ENCODE results near the gene FBXO9.

FBXO9 gene

DNA sequence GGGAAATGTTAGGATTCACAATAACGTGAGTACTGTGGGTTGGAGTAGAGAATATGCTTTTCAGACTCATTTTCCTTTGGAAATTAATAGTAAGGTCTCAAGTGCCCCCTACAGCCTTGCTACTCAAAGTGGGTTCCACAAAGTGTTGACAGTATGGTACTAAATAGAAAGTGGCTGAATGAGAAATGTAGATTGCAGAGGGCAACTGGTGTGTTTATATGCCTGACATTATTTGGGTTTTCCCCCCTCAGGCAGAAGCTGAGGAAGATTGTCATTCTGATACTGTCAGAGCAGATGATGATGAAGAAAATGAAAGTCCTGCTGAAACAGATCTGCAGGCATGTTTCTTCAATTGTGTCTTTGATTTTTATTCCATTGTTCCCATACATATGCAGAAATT lies 5.6 kb downstream of the FBXO9 start:
- no peak for DNase-seq (ENCODE audit: low read depth)

DNA sequence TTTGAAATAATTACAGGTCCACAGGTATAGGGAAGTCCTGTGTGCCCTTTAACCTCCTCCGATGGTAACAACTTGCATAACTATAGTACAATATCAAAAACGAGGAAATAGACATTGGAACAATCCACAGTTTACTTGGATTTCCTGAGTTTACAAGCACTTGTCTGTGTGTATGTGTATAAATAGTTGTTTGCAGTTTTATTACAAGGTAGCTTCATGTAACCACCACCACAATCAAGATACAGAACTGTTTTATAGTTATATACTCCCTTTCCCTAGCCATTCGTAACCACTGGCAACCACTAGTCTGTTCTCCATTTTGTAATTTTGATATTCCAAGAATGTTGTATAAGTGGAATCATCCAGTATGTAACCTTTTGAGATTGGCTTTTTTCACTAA lies 9.1 kb downstream of the FBXO9 start:
- DNase-seq (ENCODE audit: low read depth) = no peak
- no peak overlapping the region for H3K4me3 ChIP-seq (ENCODE audit: low read depth, low read length)

More for the DNA sequence above, 5.6 kb downstream of the FBXO9 start:
- no peak overlapping the region for H3K4me3 ChIP-seq (ENCODE audit: low read depth, low read length)

DNA sequence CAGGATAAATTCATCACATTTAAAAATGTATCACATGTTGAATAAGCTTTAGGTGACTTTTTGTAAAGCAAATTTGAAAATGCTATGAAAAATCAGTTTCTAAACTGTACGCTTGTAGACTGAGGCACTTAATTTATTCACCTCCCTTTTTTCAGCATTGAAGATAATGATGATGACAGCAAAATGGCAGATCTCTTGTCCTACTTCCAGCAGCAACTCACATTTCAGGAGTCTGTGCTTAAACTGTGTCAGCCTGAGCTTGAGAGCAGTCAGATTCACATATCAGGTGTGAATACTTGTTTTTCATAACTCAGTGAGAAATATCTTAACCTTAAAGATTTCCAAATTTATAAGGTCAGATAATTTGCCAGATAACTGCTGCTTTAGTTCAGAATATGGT lies 15.6 kb downstream of the FBXO9 start:
- no peak for DNase-seq (ENCODE audit: low read depth)
- no peak overlapping the region for H3K4me3 ChIP-seq (ENCODE audit: low read depth, low read length)

DNA sequence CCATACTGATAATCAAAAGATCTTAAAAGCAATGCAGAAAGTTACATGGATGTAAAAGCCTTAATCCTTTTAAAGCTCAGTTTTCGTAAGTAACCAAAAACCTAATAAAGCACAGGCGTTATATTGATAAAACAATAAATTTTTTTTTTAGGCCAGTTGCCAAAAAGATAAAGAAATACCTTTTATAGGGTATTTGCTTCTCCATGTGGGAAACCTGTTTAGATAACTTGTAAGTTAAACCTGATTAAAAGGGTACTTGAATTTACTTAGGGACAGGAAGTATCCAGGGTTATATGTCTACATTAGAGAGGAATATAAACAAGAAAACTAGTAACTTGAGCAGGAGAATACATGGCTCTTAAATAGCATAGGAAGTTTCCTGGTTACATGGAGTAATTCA lies 21.1 kb downstream of the FBXO9 start:
- no peak overlapping the region for H3K4me3 ChIP-seq (ENCODE audit: low read depth, low read length)
- no peak for DNase-seq (ENCODE audit: low read depth)

DNA sequence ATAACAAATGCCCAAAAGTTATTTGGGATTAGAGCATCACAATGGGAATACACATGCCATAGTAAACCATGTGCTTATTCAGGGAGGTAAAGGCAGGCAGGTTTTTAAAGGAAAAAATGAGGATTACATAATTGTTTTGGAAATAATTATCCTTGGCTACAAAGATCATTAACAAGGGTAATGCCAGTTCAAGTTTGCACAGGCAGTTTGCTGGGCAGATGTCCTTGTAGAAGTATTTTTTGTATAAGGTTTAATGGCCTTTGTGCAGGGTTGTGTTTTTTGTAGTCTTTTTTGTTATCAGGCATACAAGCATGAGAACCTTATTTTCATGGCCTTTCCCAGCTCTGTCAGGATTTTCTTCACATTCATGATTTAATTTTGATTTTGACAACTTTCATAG lies 24.7 kb downstream of the FBXO9 start:
- DNase-seq (ENCODE audit: low read depth) = no peak
- no peak overlapping the region for H3K4me3 ChIP-seq (ENCODE audit: low read depth, low read length)

DNA sequence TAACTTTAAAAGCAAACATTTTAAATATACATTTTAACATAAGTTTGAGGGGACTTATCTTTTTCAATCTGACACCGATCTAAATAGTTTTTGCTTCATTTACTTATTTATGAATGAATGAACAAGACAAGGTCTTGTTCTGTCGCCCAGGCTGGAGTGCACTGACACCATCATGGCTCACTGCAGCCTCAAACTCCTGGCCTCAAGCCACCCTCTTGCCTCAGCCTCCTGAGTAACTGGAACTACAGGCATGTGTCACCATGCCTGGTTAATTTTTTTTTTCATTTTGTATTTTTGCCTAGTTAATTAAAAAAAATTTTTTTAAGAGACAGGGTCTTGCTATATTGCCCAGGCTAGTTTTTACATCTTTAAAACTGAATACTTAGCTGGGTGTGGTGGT lies 25.4 kb downstream of the FBXO9 start:
- no peak for DNase-seq (ENCODE audit: low read depth)
- no peak overlapping the region for H3K4me3 ChIP-seq (ENCODE audit: low read depth, low read length)

DNA sequence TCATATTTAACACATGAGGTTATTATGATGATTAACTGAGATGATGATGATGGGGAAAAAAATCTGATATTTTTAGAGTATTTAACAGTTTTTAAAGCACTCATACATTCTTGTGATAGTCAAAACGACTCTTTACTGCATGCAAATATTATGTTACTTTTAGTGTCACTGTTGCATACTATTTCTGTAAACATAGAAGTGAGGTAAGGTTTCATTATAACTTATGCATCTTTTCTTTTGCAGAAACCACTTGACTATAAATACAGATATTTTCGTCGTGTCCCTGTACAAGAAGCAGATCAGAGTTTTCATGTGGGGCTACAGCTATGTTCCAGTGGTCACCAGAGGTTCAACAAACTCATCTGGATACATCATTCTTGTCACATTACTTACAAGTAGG lies 30.1 kb downstream of the FBXO9 start:
- no peak overlapping the region for H3K4me3 ChIP-seq (ENCODE audit: low read depth, low read length)
- DNase-seq (ENCODE audit: low read depth) = no peak

DNA sequence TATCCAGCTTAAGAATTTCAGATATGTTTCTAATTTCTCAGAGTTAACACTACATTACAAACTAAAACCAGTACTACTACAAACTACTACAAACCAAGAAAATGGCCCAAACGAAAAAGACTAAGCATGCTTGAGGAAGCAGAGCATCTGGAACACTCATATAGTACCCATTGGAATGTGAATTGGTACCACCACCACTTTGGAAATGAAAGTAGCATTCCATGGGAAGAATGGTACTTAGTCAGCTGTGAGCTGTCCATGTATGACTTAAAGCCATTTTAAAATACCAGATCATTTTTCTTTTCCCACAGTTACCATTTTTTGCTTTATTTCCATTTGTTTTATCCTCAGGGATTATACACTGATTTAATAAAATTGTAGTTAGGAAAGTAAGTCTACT lies 30.5 kb downstream of the FBXO9 start:
- DNase-seq (ENCODE audit: low read depth) = no peak

DNA sequence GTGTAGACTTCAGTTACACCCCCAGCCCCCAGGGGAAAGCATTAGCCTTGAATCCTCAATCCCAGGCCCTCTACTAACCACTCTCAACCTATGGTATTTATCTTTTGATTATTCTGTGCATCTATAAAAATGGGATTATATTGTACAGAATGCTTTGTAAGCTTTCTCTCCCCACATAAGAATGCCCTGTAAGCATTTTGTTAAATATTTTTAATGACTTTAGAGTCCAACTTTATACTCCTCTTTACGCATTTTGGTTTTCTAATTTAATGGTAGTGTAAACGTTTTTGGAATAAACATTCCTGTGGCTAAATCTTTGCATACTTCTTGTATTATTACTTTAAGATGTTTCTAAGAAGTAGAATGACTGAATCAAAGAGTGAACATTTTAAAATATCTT lies 35.4 kb downstream of the FBXO9 start:
- DNase-seq (ENCODE audit: low read depth) = no peak
- H3K4me3 ChIP-seq (ENCODE audit: low read depth, low read length) = no peak overlapping the region

More for the DNA sequence above, 30.5 kb downstream of the FBXO9 start:
- H3K4me3 ChIP-seq (ENCODE audit: low read depth, low read length) = no peak overlapping the region

DNA sequence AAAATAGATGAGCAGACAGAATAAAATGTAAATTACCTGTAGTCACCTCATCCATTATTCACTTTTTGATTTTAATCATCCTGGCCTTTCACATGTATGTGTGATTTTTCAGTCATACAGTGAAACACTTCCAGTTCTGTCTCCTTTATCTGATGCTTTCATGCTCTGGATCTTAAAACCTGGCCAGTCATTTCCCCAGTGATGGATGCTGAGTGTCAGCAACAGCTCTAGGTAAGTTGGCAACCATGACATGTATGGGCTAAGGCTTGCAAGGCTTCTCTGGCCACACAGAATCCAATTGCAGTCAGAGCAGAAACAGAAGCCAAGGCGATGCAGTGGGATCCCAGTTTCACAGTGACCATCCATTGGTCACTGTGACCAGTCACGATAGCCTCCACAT lies 35.8 kb downstream of the FBXO9 start:
- no peak for DNase-seq (ENCODE audit: low read depth)
- H3K4me3 ChIP-seq (ENCODE audit: low read depth, low read length) = no peak overlapping the region

DNA sequence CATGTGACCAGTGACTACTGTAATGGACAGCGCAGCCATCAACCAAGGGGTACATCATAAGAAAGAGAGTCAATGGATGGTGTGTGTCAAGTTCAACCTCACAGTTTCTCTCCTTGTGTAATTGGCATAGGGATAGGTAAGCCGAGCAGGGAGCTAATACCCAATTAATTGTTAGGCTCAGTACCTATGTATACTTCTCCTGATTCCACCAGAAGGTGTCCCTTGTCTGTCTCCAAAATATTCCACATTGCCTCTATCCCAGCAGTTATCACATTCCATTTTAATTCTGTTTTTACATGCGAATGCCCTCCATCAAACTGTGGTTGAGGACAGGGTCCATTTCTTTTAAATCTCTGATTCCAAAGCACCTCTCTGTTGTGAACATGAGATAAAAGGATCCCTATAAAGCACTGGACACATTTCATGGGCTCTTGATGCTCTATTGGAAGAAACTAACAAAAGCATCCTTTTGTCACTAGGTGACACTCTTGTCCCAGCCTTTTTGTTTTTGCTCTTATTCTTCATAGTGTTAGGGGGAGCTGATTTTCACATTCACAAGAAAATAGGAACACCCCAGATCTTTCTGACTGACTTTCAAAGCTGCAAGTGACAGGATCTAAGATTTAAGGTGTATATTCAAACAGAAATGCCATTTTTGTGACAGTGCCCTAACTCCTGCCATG lies 38.9 kb downstream of the FBXO9 start:
- no peak for DNase-seq (ENCODE audit: low read depth)
- no peak overlapping the region for H3K4me3 ChIP-seq (ENCODE audit: low read depth, low read length)

DNA sequence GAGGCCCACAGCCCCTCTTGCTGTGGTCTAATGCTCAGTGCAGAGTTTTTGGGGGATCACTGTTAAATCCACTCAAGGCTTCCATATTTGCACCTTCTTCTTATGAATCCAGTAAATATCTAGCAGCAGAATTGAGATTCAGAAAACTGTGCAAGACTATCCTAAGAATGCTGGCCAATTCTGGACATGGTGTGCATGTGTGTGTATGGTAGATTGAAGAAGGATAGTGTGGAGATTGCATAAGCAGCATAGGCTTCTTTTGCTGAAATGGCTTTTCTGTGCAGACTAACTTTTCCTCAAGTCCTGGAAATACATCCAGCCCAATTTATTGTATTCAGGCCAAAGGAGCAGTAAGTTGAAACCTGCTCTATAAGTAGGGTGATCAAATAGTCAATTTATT lies 39.7 kb downstream of the FBXO9 start:
- no peak overlapping the region for H3K4me3 ChIP-seq (ENCODE audit: low read depth, low read length)
- DNase-seq (ENCODE audit: low read depth) = no peak

DNA sequence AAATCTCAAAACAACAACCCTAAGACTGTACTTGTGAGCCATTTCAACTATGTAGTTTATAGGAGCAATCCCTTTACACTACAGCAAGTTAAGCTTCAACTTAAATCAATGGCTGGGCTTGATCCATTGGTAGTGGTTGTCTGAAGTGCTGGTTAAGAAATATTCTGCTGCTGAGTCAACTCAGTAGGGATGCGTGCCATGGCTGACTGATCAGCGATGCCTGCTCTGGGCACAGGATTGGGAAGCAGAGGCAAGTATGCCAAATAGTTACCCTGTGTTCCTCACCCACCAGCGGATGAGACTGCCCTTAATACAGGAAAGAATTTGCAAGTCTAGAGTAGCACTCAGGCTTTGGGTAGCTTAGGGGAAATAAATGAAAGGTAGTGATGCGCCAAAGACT lies 41.9 kb downstream of the FBXO9 start:
- DNase-seq (ENCODE audit: low read depth) = no peak

DNA sequence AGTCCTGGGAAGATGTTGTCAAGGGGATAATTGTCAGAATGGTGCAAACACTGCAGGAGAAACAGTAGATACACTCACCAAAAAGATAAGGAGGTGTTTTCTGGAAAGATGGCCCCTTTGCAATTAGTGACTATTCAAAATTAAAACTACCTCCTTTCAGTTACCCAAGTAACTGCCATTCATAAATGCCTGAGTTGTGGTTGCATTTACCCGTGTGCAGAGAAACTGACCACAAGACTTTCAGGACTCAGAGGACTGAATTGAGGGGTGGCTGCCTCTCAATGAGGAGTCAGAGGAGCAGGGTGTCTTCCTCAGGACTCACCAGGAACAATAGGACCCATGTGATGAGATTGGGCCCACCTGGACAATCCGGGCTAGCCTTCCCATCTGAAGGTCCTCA lies 44.4 kb downstream of the FBXO9 start:
- no peak for DNase-seq (ENCODE audit: low read depth)
- H3K4me3 ChIP-seq (ENCODE audit: low read depth, low read length) = no peak overlapping the region

More for the DNA sequence above, 41.9 kb downstream of the FBXO9 start:
- no peak overlapping the region for H3K4me3 ChIP-seq (ENCODE audit: low read depth, low read length)

DNA sequence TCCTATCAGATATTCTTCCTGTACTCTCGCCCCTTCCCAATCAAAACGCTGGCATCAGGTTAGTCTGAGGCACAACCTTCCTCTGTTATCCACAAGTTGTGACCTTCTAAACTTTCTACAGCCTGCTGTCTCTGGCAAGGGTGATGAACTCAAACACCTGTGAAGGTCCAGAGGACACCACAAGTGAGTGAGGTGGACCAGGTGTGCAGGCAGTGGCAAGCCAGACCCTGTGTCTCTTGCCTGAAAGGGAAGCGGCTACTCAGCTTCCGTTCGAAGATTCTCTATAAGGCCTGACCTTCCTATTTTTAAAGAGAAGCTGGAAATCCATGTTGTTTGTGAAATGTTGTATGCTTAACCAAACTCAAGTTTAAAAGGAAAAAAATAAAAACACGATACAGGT lies 46.7 kb downstream of the FBXO9 start:
- no peak overlapping the region for H3K4me3 ChIP-seq (ENCODE audit: low read depth, low read length)
- no peak for DNase-seq (ENCODE audit: low read depth)

DNA sequence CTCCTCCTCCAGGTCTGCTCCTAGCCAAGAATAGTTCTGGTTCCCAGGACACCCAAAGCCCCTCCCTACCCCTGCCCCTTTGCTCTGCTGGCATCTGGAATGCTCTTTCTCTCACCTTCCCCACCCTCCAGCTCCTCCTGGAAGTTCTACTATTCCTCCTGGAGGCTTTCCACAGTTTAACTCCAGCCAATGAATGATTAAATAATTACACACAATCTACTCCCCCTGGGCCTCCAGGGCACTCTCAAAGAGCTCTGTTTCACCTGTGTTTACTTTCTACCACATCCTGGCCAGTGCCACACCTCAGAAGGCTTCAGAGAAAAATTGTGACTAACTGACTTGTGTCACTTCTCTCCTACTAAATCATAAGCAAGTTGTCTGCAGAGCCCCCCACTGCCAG lies 47.2 kb downstream of the FBXO9 start:
- no peak for DNase-seq (ENCODE audit: low read depth)
- H3K4me3 ChIP-seq (ENCODE audit: low read depth, low read length) = no peak overlapping the region

DNA sequence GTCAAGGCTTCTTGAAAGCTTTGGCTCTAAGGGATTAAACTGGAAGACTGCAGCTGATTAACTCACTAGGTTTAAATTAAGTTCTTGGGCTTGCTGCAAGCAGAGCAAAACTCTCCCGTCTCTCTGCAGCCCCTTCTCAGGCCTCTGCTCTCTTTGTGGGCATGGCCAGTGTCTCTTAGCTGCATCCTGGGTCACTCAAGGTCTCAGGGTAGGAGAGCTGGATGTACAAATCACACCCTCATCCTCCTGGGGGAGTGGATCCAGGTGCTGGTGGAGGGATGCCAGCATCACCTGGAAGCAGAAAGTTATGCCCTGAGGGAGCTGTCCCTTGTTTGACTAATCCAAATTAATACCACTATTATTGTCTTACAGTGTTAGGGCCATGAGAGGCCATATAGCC lies 47.7 kb downstream of the FBXO9 start:
- no peak overlapping the region for H3K4me3 ChIP-seq (ENCODE audit: low read depth, low read length)
- DNase-seq (ENCODE audit: low read depth) = no peak

DNA sequence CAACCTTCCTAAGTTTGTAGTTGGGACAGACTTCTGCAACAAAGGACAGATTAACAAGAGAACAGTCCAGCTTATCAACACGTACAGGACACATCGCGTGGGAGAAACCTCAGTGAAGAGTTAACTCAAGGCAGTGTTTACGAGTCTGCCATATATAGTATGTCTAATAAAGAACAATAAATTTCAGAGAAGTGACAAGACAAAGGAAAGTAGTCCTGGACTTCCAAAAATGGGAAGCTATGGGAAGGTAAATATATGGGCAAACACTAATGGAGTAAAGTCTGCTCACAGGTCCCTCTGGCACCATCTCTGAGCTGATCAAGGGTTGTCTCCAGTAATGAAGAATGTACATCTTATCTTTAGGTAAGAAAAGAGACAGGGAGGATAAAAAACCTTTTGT lies 48.5 kb downstream of the FBXO9 start:
- DNase-seq (ENCODE audit: low read depth) = no peak
- no peak overlapping the region for H3K4me3 ChIP-seq (ENCODE audit: low read depth, low read length)

DNA sequence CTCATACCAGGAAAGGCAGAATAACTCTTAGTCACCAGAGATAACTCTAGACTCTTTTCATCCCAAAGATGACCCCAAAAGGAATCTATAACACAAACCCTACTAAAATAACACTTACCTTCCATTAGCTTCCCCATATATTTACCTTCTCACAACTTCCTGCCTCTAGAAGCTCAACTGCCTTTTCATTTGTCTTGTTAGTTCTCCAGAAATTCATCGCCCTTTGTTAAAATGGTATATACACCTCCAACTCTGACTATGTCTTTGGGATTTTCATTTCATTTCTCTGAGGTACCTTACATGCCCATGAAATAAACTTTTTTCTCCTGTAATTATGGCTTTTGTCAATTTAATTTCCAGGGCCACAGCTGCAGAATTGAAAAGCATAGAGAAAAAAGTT lies 49.9 kb downstream of the FBXO9 start:
- no peak overlapping the region for H3K4me3 ChIP-seq (ENCODE audit: low read depth, low read length)

DNA sequence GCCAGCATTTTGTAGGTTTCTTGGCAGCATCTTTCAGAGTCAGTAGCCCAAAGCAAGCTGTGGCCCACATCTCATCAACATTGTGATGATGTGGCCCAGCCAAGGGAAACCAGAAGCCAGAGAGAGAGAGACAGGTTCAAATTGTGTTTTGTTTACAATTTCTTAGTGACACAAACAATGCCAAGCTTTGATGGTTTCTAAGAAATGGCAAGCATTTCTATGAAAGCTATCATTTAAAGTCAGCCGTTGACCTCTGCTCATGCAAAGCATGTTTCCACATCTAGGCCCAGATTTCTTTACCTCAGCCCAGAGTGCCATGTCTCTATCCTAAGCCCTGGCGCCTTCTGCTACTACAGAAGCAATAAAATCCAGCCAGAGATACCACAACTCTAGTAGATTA lies 50.5 kb downstream of the FBXO9 start:
- DNase-seq (ENCODE audit: low read depth) = no peak
- H3K4me3 ChIP-seq (ENCODE audit: low read depth, low read length) = no peak overlapping the region

More for the DNA sequence above, 49.9 kb downstream of the FBXO9 start:
- DNase-seq (ENCODE audit: low read depth) = no peak

DNA sequence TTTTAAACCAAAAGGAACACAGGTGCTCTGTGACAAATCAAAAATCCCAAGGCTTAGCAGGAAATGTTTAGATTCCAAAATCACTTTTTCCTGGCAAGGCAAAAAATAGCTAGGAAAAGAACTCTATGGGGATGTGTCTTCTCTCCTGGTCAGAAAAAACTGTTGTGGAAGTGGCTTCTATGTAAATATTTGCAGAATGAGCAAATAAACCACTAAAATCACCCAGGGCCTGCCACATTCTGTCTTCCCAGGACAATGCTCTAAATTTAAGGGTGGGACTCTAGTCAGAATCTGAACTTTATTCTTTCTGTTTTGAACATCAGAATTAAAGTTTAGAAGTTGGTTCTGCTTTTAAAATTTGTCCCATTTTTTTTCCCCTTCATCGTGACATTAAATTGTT lies 54.1 kb downstream of the FBXO9 start:
- H3K4me3 ChIP-seq (ENCODE audit: low read depth, low read length) = no peak overlapping the region

More for the DNA sequence above, 54.1 kb downstream of the FBXO9 start:
- DNase-seq (ENCODE audit: low read depth) = no peak

Measured in skeletal muscle cell (primary cell).